HG03108 (cell line): ENCODE measurements around the gene C21orf58.
A peak's percentile ranks its signal among the peaks of the same experiment; 100 is the strongest.
"Not testable (repeated sequence)": the region's sequence is repeated elsewhere in the genome, so short reads cannot be mapped to it uniquely, and the experiment has no call there.

Experiments used
- ATAC-seq: cut with Tn5 transposase; IDR thresholded peaks from one replicate; pipeline ENCODE4 v1.9.1; 2021; ENCODE audit warnings: moderate library complexity; ENCODE audit not compliant: unreplicated experiment

The C21orf58 gene

GRCh38 chr21:46325073-46325912 lies 1.6 kb upstream of the C21orf58 start:
- ATAC-seq = no peak

- peak; percentile 40 for ATAC-seq
Measured at GRCh38 chr21:46324390-46325072, 861 bp upstream of the C21orf58 start.

GRCh38 chr21:46323227-46323709 lies 402 bp downstream of the C21orf58 start:
- peak; percentile 6 for ATAC-seq

- ATAC-seq = no peak
Measured at GRCh38 chr21:46322351-46323226, 1.1 kb downstream of the C21orf58 start.

DNA sequence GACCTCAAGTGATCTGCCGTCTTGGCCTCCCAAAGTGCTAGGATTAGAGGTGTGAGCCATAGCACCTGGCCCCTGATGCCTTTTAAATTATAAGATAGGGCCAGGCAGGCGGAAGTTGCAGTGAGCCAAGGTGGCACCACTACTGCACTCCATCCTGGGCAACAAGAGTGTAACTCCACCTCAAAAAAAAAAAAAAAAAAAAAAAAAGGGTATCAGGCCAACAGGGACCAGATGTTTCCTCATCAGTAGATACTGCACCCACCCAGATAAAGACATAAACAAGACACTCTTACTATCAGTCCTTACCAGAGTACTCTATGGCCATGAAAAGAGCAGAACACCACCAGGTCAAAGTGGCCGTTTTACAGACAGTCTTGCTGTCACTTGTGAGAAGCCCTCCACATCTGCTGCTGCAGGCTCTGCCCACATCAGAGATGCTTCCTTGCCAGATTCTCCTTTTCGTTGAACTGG lies 3.3 kb downstream of the C21orf58 start:
- no peak for ATAC-seq

DNA sequence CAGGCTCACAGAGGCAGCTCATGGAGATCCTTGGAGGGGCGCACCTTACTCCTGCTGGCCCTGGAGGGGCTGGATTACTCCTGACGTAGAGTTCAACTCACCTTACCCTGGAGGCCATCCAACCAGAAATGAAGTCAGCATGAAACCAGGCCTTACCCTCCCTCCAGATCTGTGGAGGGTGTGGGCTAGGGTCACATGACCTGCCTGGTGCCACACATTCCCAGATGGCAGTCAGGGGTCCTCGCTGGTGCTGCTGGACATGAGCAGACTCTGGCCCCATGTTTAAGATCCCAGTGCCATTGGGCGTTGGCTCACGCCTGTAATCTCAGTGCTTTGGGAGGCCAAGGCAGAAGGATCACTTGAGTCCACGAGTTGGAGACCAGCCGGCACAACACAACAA lies 4.5 kb downstream of the C21orf58 start:
- no peak for ATAC-seq

DNA sequence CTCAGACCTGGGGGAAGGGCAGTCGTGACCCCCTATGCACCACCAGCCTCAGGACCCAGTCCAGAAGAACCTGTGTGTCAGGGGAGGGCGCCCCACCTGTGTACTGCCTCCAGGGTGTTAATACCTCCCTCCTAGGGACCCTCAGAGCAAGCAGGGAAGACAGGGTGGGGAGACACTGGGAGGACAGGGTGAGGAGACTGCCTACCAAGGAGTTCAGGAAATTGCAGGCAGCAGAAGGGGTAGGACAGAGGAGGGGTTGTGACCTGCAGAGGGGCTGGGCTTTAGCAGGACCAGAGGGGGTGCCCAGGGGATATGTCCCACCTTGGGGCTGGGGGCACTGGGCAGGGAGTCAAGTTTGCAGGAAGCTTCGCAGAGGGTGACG lies 5.2 kb downstream of the C21orf58 start:
- no peak for ATAC-seq

DNA sequence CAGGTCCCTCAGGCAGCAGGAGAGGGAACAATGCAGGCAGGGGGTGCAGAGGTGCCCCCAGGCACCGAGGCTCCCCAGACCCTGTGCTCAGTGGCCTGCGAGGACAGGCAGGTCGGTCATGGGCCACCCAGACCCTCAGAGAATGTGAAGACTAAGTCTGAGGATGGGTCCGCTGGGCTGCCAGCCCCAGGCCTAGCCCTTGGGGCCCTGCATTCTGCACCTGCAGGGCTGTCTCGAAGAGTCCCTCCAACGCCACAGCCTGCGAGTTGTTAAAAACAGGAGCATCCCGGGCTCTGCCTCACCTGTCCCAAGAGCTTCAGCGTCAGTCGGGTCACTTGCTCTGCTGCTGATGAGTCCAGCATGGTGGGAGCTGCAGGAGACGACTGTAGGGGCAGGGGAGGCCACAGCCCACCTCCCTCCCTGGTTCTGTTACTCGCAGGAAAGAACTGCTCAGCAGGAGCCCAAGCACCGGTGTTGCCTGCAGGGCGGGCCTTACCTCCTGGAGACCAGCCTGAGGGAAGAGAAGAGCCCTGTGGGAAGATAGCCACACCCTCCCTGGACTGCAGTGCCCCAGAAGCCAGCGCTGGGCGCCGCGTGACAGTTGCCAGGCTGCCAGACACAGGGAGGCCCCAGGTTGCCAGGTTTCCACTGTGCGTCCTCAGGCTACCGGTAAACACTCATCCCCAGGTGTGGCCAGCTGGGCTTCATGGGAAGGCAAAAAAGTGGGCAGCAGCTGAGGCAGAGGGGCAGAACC lies 5.8 kb downstream of the C21orf58 start:
- ATAC-seq = no peak

DNA sequence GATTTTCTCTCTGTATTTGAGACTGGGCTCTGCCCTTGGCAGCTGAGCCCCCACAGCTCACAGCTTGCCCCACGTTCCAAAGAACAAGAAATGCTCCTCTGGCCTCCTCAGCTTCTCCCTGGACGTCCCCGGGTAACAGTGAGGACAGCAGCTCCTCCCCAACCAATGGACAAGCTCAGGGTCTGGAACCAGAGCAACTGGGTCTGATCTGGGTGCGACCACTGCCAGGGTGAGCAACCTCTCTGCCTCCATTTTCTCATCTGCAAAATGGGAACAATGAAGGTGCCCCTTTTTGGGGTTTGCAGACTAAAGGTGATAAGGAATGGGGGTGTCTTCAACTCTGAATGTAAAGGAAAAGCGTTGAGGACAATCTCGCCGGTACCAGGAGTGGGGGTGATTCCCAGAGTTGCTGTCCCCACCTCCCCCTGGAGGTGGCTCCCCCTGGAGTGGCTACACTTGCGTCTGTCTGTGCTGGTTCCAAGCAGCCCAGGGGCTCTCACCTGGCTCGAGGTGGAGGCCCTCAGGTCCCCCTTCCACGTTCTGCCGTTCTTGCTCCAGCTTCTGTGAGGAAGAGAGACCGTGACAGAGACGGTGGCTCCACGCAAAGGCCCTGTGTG lies 6.9 kb downstream of the C21orf58 start:
- ATAC-seq = no peak

- ATAC-seq = no peak
Measured at GRCh38 chr21:46314441-46315020, 9.1 kb downstream of the C21orf58 start.

GRCh38 chr21:46312949-46313348 lies 10.7 kb downstream of the C21orf58 start:
- ATAC-seq = no peak

GRCh38 chr21:46311568-46311967 lies 12.1 kb downstream of the C21orf58 start:
- no peak for ATAC-seq

GRCh38 chr21:46310260-46310659 lies 13.4 kb downstream of the C21orf58 start:
- not testable (repeated sequence) for ATAC-seq

GRCh38 chr21:46308431-46308830 lies 15.2 kb downstream of the C21orf58 start:
- no peak for ATAC-seq

GRCh38 chr21:46307625-46308024 lies 16.0 kb downstream of the C21orf58 start:
- no peak for ATAC-seq

DNA sequence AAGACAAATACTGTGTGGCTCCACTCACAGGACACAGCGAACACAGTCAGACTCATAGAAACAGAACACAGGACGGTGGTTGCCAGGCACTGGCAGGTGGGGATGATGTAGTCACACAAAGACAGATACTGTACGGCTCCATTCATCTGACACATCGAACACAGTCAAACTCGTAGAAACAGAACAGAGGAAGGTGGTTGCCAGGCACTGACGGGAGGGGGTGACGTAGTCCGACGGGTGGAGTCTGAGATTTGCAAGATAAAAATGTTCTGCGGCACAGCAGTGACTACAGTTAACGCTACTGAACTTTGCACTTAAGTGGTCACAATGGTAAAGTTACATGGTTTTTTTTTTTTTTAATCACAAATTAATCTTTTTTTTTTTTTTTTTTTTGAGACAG lies 18.7 kb downstream of the C21orf58 start:
- ATAC-seq = no peak

DNA sequence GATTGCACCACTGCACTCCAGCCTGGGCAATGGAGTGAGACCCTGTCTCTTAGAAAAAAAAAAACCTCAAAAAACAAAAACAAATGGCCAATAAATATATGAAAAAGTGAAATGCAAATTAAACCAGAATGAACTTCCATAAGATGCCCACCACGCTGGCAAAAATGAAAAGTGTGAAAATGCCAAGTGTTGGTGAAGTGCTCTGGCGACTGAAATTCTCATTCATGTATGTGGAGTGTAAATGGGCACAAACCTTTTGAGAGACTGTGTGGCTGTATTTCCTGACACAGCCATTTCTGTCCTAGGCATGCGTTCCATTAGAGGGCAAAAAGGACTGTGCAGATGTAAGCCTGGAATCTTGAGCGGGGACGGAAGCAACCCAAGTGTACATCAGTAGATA lies 19.2 kb downstream of the C21orf58 start:
- ATAC-seq = no peak

DNA sequence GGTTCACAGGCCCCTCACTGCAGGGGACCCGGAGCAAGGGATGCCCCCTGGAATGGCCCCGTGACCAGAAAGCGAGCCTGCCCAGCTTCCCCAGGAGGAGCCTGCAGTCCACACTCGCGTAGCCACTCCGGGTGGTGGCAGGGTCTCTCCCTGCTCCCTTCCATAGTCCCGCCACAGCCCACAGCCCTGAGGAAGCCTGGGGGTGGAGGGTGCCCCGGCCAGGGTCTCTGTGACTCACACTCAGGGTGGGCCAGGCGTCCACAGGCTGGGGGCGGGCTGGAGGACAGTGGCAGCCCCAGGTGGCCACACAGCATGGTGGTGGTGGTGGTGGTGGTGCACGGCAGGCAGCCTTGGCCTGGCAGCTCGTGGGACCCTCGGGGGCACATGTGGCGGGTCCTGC lies 21.9 kb downstream of the C21orf58 start:
- no peak for ATAC-seq

DNA sequence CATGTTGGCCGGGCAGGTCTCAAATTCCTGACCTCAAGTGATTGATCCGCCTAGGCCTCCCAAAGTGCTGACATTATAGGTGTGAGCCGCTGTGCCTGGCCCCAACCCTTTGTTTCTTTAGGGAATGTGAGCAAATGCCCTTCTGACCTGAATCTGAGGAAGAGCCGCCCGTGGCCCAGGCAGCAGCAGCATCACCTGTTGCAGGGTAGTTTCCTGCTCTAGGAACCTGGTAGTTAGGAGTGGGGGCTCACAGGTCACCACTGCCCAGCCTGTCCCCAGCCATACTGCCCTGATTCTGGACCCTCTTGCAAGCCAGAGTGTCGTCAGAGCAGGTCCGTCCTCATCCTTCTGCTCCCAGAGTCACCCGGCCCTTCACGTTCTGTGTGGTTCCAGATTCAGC lies 24.5 kb downstream of the C21orf58 start:
- no peak for ATAC-seq
